SU-DHL-6 (cell line): ENCODE measurements around the gene RNF31.

Source experiments
- H2AFZ ChIP-seq: fragments of 200-600 bp; sonication (generic); 2 replicates; pipeline ENCODE4 v1.6.1; 2014; ENCODE audit warnings: low read depth, mild to moderate bottlenecking, moderate library complexity, mixed read lengths, antibody characterized with exemption, low read length; ENCODE audit not compliant: severe bottlenecking
- H3F3A ChIP-seq: fragments of 200-600 bp; shearing (Covaris generic); 2 replicates; pipeline ENCODE4 v1.6.0; 2016; ENCODE audit warnings: antibody characterized with exemption, mild to moderate bottlenecking; ENCODE audit not compliant: insufficient read depth
- H3K27ac ChIP-seq: fragments of 200-600 bp; sonication (generic); 2 replicates; pipeline ENCODE4 v1.5.1; 2016; ENCODE audit warnings: low read depth, mild to moderate bottlenecking, low read length, moderate library complexity, mixed read lengths
- H3K27me3 ChIP-seq: fragments of 200-600 bp; sonication (generic), shearing (Covaris generic); 2 replicates; pipeline ENCODE4 v1.6.0; 2014; ENCODE audit warnings: mild to moderate bottlenecking, low read length
- H3K36me3 ChIP-seq: fragments of 200-600 bp; sonication (generic); 2 replicates; pipeline ENCODE4 v1.6.1; 2014; ENCODE audit warnings: mild to moderate bottlenecking, low read length, mixed read lengths
- H3K4me2 ChIP-seq: fragments of 300-600, 200-600 bp; shearing (Covaris generic), sonication (generic); 2 replicates; pipeline ENCODE4 v1.6.0; 2014; ENCODE audit warnings: low read length, low read depth, mild to moderate bottlenecking; ENCODE audit not compliant: poor library complexity, severe bottlenecking
- H3K4me3 ChIP-seq: fragments of 200-600 bp; sonication (generic); 2 replicates; pipeline ENCODE4 v1.5.1; 2014; ENCODE audit warnings: antibody characterized with exemption, low read length, mild to moderate bottlenecking, mixed read lengths; ENCODE audit not compliant: insufficient read depth, poor library complexity, severe bottlenecking
- H3K79me2 ChIP-seq: fragments of 200-600 bp; sonication (generic); 2 replicates; pipeline ENCODE4 v1.6.1; 2014; ENCODE audit warnings: mild to moderate bottlenecking, low read length, moderate library complexity; ENCODE audit not compliant: insufficient read depth
- H3K9ac ChIP-seq: fragments of 200-600 bp; sonication (generic); 2 replicates; pipeline ENCODE4 v1.7.0; 2014; ENCODE audit warnings: mild to moderate bottlenecking, low read length
- H3K9me2 ChIP-seq: fragments of 200-600 bp; sonication (generic); replicated peaks from 2 replicates; pipeline ENCODE4 v1.6.1; 2014; ENCODE audit warnings: low read length; ENCODE audit not compliant: insufficient read depth
- H3K9me3 ChIP-seq: fragments of 200-600 bp; sonication (generic); 2 replicates; pipeline ENCODE4 v1.6.1; 2014; ENCODE audit warnings: low read length, mixed read lengths; ENCODE audit not compliant: insufficient read depth
- H4K20me1 ChIP-seq: fragments of 200-600 bp; sonication (generic); 2 replicates; pipeline ENCODE4 v1.6.1; 2014; ENCODE audit warnings: low read depth, mild to moderate bottlenecking, antibody characterized with exemption, low read length, moderate library complexity, mixed read lengths
- EZH2phosphoT487 ChIP-seq: fragments of 200-600 bp; sonication (generic), shearing (Covaris generic); conservative IDR thresholded peaks from 2 replicates; pipeline ENCODE4 v1.6.1; 2018; ENCODE audit warnings: mild to moderate bottlenecking, antibody characterized with exemption, low read length, moderate library complexity, mixed read lengths
- TF ChIP-seq, protein P1 (sequence below): fragments of 200-600 bp; sonication (generic); IDR thresholded peaks from one replicate; pipeline ENCODE4 v1.5.1; 2017; ENCODE audit warnings: antibody characterized with exemption, mild to moderate bottlenecking, low read length, moderate library complexity; ENCODE audit not compliant: insufficient read depth, poor library complexity, severe bottlenecking

Gene RNF31

DNA sequence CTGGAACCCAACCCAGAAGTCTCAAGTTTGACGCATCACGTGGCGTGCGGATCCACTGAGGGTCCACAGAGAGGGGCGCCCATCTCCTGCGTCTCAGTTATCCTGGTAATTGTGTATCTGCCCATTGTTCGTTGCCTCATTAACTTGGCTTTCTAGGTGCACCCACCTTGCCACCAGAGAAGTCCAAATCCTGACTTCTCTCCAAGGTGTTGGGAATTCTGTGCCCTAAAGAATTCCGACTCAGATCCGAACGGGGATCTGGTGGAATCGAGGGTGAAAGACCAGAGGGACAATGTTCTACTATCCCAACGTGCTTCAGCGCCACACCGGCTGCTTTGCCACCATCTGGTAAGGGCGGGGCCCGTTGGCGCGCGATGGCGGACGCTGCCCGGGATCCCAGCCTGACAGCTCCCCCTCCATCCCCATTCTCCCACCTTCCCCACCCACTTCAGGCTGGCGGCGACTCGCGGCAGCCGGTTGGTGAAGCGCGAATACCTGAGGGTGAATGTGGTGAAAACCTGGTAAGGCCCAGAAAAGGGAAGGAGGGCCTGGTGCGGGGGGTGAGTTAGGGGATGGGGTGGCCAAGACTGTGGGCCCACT, 25.1 kb downstream of the RNF31 start:
- Histone ChIP-seq H2AFZ (no peak overlapping the region), H3K9me2 (no peaks in the 10 kb centered on the region), H4K20me1 (no peaks in the 10 kb centered on the region), H3K4me3 (no peak overlapping the region), H3K9me3 (no peaks in the 10 kb centered on the region), H3F3A (no peaks in the 10 kb centered on the region), H3K27me3 (no peaks in the 10 kb centered on the region), H3K9ac (no peak overlapping the region), H3K4me2 (no peak overlapping the region), H3K79me2 (no peaks in the 10 kb centered on the region), H3K27ac (no peak overlapping the region), H3K36me3 (no peaks in the 10 kb centered on the region)
- no peak for TF ChIP-seq EZH2phosphoT487

DNA sequence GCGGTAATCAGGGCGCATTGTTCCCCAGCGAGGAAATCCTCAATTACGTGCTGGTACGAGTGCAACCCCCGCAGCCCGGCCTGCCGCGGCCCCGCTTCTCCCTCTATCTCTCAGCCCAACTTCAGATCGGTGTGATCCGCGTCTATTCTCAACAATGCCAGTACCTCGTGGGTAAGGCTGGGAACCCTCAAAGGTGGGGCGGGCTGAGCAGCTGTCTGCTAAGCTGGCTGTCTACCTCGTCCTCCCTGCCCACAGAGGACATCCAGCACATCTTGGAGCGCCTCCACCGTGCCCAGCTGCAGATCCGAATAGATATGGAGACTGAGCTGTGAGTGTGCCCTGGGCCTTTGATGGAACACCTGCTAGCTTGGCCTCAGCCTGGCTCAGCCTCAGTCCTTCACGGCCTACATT, 25.6 kb downstream of the RNF31 start:
- Histone ChIP-seq H3K9me3 (no peaks in the 10 kb centered on the region), H3K27ac (no peak overlapping the region), H3K4me2 (no peak overlapping the region), H3F3A (no peaks in the 10 kb centered on the region), H3K79me2 (no peaks in the 10 kb centered on the region), H3K27me3 (no peaks in the 10 kb centered on the region), H3K9ac (no peak overlapping the region), H2AFZ (no peak overlapping the region), H3K4me3 (no peak overlapping the region), H3K9me2 (no peaks in the 10 kb centered on the region), H3K36me3 (no peaks in the 10 kb centered on the region), H4K20me1 (no peaks in the 10 kb centered on the region)
- TF ChIP-seq, protein P1, sequence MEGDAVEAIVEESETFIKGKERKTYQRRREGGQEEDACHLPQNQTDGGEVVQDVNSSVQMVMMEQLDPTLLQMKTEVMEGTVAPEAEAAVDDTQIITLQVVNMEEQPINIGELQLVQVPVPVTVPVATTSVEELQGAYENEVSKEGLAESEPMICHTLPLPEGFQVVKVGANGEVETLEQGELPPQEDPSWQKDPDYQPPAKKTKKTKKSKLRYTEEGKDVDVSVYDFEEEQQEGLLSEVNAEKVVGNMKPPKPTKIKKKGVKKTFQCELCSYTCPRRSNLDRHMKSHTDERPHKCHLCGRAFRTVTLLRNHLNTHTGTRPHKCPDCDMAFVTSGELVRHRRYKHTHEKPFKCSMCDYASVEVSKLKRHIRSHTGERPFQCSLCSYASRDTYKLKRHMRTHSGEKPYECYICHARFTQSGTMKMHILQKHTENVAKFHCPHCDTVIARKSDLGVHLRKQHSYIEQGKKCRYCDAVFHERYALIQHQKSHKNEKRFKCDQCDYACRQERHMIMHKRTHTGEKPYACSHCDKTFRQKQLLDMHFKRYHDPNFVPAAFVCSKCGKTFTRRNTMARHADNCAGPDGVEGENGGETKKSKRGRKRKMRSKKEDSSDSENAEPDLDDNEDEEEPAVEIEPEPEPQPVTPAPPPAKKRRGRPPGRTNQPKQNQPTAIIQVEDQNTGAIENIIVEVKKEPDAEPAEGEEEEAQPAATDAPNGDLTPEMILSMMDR = no peak
- no peak for TF ChIP-seq EZH2phosphoT487

DNA sequence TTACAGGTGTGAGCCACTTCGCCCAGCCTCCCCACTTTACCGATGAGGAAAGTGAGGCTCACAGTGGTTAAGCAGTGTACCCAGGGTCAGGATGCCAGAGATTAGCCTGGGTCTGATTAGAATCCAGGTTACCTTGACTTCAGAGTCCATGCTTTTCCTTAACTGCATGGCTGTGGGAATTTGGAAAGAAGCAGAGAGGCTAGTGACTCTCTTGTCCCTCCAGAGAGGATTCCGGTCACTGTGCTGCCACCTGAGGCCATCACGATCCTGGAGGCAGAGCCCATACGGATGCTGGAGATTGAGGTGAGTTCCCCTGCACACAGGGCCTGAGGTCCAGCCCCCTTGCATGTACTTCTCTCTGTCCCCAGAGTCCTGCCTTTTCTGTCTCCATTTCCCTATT, 29.3 kb downstream of the RNF31 start:
- Histone ChIP-seq H3K79me2 (no peaks in the 10 kb centered on the region), H3K9ac (no peak overlapping the region), H3K9me3 (no peaks in the 10 kb centered on the region), H3K27me3 (no peaks in the 10 kb centered on the region), H3K9me2 (no peaks in the 10 kb centered on the region), H2AFZ (no peak overlapping the region), H3K4me2 (no peak overlapping the region), H4K20me1 (no peaks in the 10 kb centered on the region), H3K4me3 (no peak overlapping the region), H3K36me3 (no peaks in the 10 kb centered on the region), H3F3A (no peaks in the 10 kb centered on the region), H3K27ac (no peak overlapping the region)
- TF ChIP-seq, protein P1 = no peak
- no peak for TF ChIP-seq EZH2phosphoT487

DNA sequence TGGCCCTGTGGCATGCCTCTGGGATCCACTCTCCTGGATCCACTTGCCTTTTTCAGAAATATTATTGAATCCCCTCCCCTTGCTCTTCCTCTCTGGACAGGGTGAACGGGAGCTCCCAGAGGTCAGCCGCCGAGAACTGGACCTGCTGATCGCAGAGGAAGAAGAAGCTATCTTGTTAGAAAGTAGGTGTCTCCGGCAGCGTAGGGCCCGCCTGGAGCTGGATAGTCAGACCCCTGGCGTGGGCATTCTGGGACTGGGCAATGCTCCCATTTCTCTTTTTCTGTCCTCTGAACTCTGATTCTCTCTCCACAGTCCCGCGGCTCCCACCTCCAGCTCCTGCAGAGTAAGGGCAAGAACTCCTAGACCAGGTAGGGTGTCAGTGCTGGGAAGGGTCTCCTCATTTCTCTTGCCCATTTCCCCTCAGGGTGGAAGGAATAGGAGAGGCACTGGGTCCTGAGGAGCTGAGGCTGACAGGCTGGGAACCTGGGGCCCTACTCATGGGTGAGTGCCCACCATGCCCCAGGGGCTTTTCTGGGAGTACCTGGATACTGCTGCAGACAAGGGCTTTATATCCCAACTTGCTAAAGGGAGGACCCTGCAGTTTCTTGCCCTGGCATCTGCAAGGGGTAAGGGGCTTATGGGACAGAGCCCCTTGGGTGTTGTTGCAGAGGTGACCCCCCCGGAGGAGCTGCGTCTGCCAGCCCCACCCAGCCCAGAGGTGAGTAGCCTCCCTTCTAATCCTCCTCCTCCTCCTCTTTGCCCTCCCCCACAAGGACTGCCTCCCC, 29.9 kb downstream of the RNF31 start:
- H3K36me3 ChIP-seq = no peaks in the 10 kb centered on the region
- TF ChIP-seq, protein P1 = no peak
- no peak for TF ChIP-seq EZH2phosphoT487
- no peaks in the 10 kb centered on the region for H3K9me2 ChIP-seq
- no peak overlapping the region for H3K9ac ChIP-seq
- H3K27ac ChIP-seq = no peak overlapping the region
- H3K27me3 ChIP-seq = no peaks in the 10 kb centered on the region
- no peak overlapping the region for H3K4me2 ChIP-seq
- H4K20me1 ChIP-seq = no peaks in the 10 kb centered on the region
- no peaks in the 10 kb centered on the region for H3K9me3 ChIP-seq
- H2AFZ ChIP-seq = no peak overlapping the region
- H3K79me2 ChIP-seq = no peaks in the 10 kb centered on the region
- no peaks in the 10 kb centered on the region for H3F3A ChIP-seq
- H3K4me3 ChIP-seq = no peak overlapping the region
